GM19240 (cell line): ENCODE data around the gene RMI2.

Experiments used
- DNase-seq: peaks from one replicate; pipeline ENCODE4 v3.0.0; 2011; ENCODE audit warnings: low spot score; ENCODE audit not compliant: insufficient read length

Gene RMI2

DNA sequence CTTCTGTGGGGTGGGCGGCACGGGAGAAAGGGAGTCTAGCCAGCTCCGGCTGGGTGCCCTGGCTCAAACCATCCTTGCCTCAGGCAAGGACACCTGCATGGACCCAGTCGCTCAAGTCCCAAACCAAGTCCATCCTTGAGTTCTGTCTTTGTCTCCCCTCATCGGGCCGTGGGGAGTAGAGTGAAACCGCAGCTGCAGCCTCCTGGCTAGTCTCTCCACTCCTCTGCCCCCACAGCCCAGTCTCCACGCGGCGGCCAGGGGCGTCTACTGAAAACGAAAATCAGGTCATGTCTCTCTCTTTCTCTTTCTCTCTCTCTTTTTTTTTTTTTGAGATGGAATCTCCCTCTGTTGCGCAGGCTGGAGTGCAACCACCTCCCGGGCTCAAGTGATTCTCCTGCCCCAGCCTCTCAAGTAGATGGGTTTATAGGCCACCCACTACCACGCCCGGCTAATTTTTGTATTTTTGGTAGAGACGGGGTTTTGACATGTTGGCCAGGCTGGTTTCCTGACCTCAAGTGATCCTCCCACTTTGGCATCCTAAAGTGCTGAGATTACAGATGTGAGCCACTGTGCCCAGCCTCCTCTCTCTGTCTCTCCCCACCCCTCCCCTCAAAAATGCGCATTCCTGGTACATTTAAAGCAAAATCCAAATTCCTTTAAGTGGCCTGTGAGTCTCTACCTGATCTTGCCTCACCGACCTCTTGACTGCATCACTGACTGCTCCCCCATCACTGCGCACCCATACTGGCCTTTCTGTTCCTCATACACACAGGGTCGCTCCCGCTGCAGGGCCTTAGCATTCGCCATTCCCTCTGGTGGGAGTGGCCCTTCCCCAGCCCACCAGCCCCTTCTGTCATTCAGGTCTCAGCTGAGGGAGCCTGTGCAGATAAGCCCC lies 17.7 kb upstream of the RMI2 start:
- no peak for DNase-seq

GRCh38 chr16:11328172-11329070 lies 16.8 kb upstream of the RMI2 start:
- peak; percentile 92 for DNase-seq

DNA sequence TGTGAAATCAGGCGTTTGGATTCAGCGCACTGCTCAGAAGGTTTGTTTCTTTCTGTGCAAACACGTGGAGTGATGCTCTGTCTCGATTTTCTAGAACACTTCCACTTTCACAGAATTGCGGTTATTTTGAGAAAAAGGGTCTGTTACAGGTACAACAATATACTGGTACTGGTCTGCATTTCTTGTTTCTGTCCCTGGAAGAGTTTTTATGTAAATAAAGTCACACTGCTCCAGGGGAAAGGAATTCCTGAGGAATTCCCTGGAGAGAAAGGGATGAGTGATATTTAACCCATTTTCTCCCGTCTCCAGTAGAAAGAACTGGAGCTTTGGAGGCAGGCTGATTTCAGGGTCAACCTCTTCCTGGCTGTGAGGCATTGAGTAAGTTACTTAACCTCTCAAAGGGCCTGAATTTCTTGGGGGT lies 16.2 kb upstream of the RMI2 start:
- DNase-seq = no peak

GRCh38 chr16:11329891-11330290 lies 15.4 kb upstream of the RMI2 start:
- no peak for DNase-seq

DNA sequence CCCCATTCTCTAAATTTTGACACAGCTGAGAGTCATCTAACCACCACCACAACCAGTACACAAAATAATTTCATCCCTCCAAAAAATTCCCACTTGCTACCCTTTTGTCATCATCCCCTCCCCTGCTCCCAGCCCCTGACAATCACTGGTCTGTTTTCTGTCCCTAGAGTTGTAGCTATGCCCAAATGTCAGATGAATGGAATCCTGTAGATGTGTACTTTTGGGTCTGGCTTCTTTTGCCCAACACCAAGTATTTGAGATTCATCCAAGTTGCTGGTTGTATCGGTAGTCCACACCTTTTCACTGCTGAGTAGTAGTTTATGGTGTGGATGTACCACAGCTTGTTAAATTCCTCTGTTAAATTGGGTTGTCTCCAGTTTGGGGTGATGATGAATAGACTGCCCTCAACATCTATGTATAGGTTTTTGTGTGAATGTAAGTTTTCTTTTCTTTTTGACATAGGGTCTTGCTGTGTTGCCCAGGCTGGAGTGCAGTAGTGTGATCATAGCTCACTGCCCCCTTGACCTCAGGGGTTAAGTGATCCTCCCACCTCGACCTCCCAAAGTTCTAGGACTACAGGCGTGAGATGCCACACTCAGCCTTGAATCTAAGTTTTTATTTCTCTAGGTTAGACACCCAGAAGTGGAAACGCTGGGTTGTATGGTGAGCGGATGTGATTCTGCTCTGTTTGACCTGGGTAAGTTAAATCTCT lies 14.6 kb upstream of the RMI2 start:
- DNase-seq = no peak

DNA sequence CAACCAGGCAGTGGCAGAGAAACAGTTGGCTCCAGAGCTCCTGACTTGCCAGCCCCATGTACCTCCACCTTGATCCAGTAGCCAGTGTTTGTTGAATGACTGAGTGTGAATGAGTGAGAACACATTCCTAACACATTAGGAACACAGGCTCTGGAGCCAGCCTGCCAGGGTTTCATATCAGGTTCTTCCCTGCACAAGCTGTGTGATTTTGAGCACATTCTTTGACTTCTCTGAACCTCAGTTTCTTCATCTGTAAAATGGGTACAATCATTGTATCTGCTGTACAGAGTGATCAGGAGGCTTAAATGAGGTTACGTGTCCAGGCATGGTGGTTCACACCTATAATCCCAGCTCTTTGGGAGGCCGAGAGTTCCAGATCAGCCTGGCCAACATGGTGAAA lies 13.3 kb upstream of the RMI2 start:
- DNase-seq = no peak

GRCh38 chr16:11333010-11333409 lies 12.2 kb upstream of the RMI2 start:
- DNase-seq = no peak

GRCh38 chr16:11333702-11334101 lies 11.6 kb upstream of the RMI2 start:
- DNase-seq = no peak

GRCh38 chr16:11334831-11335404 lies 10.3 kb upstream of the RMI2 start:
- no peak for DNase-seq

DNA sequence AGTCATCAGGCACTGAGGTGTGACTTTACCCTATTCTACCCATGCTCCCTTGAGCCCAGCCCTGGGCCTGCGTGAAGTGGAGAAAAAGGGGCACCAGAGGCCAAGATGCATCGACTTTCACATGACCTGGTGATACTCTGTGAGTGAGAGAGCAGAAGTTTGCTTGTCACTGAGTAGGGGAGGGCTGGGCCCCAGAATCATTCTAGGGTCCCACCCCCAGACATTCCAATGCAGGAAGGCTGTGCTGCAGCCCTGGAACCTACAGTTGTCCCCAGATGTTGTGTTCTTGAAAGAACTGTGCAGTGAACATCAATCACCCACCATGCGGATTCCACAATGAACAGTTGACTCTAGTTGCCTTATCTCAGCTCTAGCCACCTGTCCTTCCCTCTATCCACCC lies 6.2 kb upstream of the RMI2 start:
- no peak for DNase-seq

- no peak for DNase-seq
Measured at GRCh38 chr16:11340710-11341109, 4.5 kb upstream of the RMI2 start.

GRCh38 chr16:11341371-11341770 lies 3.9 kb upstream of the RMI2 start:
- no peak for DNase-seq

GRCh38 chr16:11342021-11342855 lies 3.0 kb upstream of the RMI2 start:
- DNase-seq = no peak

- DNase-seq = no peak
Measured at GRCh38 chr16:11346700-11347319, 1.6 kb downstream of the RMI2 start.

GRCh38 chr16:11347831-11348230 lies 2.6 kb downstream of the RMI2 start:
- DNase-seq = no peak

GRCh38 chr16:11348737-11349598 lies 3.7 kb downstream of the RMI2 start:
- DNase-seq = no peak

GRCh38 chr16:11349599-11350276 lies 4.5 kb downstream of the RMI2 start:
- DNase-seq = no peak

- DNase-seq = no peak
Measured at GRCh38 chr16:11350519-11350918, 5.3 kb downstream of the RMI2 start.
